ENCODE measurements around the gene NDUFA8.

DNA sequence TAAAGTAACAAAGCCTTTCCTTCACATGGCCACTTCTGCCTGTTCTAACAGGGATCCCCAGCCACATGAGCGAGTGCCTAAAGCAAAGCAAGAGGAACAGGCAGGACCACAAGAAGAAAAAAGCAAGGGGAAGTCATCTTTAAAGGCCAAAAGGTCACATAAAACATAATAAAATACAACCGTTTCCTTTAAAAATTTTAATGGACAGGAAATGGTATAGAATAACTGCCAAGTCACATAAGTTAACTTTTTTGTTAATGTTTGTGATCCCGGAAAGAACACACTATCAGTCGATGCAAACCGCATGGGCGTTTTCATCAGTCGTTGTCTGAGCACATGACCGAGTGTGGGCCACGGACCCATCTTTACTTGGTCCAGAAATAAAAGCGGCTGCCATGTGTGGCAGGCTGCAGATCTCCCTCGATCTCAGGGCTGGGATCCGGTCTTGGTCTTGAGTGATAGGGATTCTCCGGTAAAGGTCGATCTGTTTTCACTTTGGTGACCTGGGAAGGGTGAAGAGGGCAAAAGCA lies 15.6 kb downstream of the NDUFA8 start:
- TF ChIP-seq, protein P1, sequence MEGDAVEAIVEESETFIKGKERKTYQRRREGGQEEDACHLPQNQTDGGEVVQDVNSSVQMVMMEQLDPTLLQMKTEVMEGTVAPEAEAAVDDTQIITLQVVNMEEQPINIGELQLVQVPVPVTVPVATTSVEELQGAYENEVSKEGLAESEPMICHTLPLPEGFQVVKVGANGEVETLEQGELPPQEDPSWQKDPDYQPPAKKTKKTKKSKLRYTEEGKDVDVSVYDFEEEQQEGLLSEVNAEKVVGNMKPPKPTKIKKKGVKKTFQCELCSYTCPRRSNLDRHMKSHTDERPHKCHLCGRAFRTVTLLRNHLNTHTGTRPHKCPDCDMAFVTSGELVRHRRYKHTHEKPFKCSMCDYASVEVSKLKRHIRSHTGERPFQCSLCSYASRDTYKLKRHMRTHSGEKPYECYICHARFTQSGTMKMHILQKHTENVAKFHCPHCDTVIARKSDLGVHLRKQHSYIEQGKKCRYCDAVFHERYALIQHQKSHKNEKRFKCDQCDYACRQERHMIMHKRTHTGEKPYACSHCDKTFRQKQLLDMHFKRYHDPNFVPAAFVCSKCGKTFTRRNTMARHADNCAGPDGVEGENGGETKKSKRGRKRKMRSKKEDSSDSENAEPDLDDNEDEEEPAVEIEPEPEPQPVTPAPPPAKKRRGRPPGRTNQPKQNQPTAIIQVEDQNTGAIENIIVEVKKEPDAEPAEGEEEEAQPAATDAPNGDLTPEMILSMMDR (IDR thresholded peaks at IDR 0.05) = no peak
- TF ChIP-seq POLR2A (IDR thresholded peaks at IDR 0.05) = no peak
- TF ChIP-seq POLR2AphosphoS5 (IDR thresholded peaks at IDR 0.05; ENCODE audit: insufficient read depth in 1 of 2, low read depth in 1 of 2) = no peak

All from vagina (tissue), 2 donors.